ENCODE data around the gene TPH2.

The TPH2 gene

DNA sequence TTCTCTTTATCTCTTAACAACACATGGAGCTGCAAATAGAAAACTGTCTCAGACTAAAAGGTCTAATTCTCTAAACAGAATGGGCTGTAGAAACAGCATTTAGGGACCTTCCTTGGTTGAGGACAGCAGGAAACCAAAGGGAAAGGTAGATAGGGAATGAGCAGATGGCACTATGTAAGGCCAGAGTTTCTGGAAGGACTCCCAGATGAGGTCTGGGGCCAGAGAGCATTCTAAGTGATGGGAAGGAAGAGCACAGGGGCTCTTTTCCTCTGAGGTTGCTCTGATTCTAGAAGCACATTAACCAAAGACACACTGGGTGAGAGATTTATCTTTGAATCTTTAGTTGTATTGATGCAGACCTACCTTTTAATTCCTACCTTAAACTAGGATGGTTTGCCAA is 79.4 kb downstream of the TPH2 start:
- H3K9me3 ChIP-seq (ENCODE audit: control insufficient read depth in 2 of 2, low read length in 2 of 2) = no peaks in the 10 kb centered on the region
- H3K9ac ChIP-seq (ENCODE audit: low read depth in 1 of 2, low read length in 2 of 2) = no peak overlapping the region
- no peaks in the 10 kb centered on the region for H3K4me1 ChIP-seq (ENCODE audit: control insufficient read depth in 2 of 2, insufficient read depth in 2 of 2, low read length in 2 of 2)
- H3K4me3 ChIP-seq (ENCODE audit: low read length in 2 of 2) = no peak overlapping the region
- H3K36me3 ChIP-seq (ENCODE audit: control insufficient read depth in 2 of 2, insufficient read depth in 2 of 2, low read length in 2 of 2) = no peaks in the 10 kb centered on the region
- no peak overlapping the region for H3K27ac ChIP-seq (ENCODE audit: low read depth in 2 of 2, low read length in 2 of 2)
- H3K27me3 ChIP-seq (ENCODE audit: control insufficient read depth in 2 of 2, insufficient read depth in 2 of 2, low read length in 2 of 2) = peaks cover 0 to 5% of the 10 kb centered on the region in 2 donors

DNA sequence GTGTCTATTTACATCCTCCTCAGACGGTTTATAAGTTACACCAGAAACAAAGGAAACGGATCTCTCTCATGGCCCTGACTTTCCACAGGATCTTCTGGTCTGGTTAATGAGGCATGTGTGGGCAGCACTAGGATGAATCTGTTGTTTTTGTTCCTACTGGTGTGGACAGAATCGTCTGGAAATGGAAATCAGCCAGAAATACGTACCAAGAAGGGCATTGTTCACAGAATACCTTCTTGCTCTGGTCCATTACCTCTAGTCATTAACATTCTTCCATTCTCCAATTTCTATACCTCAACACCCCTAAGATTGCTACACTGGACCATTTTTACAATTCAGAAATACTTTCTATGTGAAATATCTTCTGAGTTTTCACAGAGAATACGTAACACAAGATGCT is 86.0 kb downstream of the TPH2 start:
- H3K36me3 ChIP-seq (ENCODE audit: control insufficient read depth in 2 of 2, insufficient read depth in 2 of 2, low read length in 2 of 2) = no peaks in the 10 kb centered on the region
- H3K4me3 ChIP-seq (ENCODE audit: low read length in 2 of 2) = no peak overlapping the region
- H3K27me3 ChIP-seq (ENCODE audit: control insufficient read depth in 2 of 2, insufficient read depth in 2 of 2, low read length in 2 of 2) = no peaks in the 10 kb centered on the region
- H3K27ac ChIP-seq (ENCODE audit: low read depth in 2 of 2, low read length in 2 of 2) = no peak overlapping the region
- no peak overlapping the region for H3K9ac ChIP-seq (ENCODE audit: low read depth in 1 of 2, low read length in 2 of 2)
- no peaks in the 10 kb centered on the region for H3K9me3 ChIP-seq (ENCODE audit: control insufficient read depth in 2 of 2, low read length in 2 of 2)
- no peaks in the 10 kb centered on the region for H3K4me1 ChIP-seq (ENCODE audit: control insufficient read depth in 2 of 2, insufficient read depth in 2 of 2, low read length in 2 of 2)

DNA sequence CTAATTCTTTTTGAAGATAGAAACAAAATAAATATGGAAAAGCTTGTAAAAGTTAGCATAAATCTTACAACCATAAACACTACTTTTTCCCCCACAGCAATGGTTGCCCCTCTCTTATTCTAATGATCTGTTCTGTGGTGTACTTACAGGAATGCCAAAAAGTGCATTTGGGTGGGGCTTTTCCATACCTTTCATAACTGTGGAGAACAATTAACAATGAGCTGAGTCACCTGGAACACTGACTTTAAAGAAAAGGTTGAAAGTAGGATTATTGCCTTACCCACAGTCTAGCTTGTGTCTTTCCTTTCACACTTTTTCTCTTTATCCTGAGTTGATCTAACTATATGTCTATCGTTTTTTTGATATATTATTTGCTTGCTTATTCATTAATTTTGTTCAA is 86.9 kb downstream of the TPH2 start:
- H3K9ac ChIP-seq (ENCODE audit: low read depth in 1 of 2, low read length in 2 of 2) = no peak overlapping the region
- H3K4me3 ChIP-seq (ENCODE audit: low read length in 2 of 2) = no peak overlapping the region
- no peaks in the 10 kb centered on the region for H3K4me1 ChIP-seq (ENCODE audit: control insufficient read depth in 2 of 2, insufficient read depth in 2 of 2, low read length in 2 of 2)
- H3K27me3 ChIP-seq (ENCODE audit: control insufficient read depth in 2 of 2, insufficient read depth in 2 of 2, low read length in 2 of 2) = no peaks in the 10 kb centered on the region
- H3K27ac ChIP-seq (ENCODE audit: low read depth in 2 of 2, low read length in 2 of 2) = no peak overlapping the region
- no peaks in the 10 kb centered on the region for H3K9me3 ChIP-seq (ENCODE audit: control insufficient read depth in 2 of 2, low read length in 2 of 2)
- H3K36me3 ChIP-seq (ENCODE audit: control insufficient read depth in 2 of 2, insufficient read depth in 2 of 2, low read length in 2 of 2) = no peaks in the 10 kb centered on the region

DNA sequence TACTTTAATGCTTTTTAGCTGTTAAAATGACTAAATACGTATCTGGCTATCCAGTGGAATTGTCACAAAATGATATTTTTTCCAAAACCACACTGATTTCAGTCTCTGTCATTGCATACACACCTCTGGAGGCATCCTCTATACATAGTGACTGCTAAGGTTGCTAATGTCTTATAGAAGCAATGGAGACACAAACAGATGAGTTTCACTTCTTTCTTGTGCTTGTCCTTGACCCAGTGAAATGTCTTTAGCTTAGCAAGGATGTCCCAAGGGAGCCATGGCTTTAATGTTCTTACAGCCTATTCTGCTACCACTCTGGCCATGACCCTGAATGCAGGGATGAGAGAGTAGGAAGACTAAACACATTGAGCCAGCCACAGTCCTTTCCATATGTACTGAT is 90.3 kb downstream of the TPH2 start:
- Histone ChIP-seq H3K9ac (ENCODE audit: low read depth in 1 of 2, low read length in 2 of 2) (no peak overlapping the region), H3K4me3 (ENCODE audit: low read length in 2 of 2) (no peak overlapping the region), H3K27ac (ENCODE audit: low read depth in 2 of 2, low read length in 2 of 2) (no peak overlapping the region), H3K36me3 (ENCODE audit: control insufficient read depth in 2 of 2, insufficient read depth in 2 of 2, low read length in 2 of 2) (no peaks in the 10 kb centered on the region), H3K4me1 (ENCODE audit: control insufficient read depth in 2 of 2, insufficient read depth in 2 of 2, low read length in 2 of 2) (no peaks in the 10 kb centered on the region), H3K9me3 (ENCODE audit: control insufficient read depth in 2 of 2, low read length in 2 of 2) (no peaks in the 10 kb centered on the region), H3K27me3 (ENCODE audit: control insufficient read depth in 2 of 2, insufficient read depth in 2 of 2, low read length in 2 of 2) (peaks cover 0 to 6% of the 10 kb centered on the region in 2 donors)

DNA sequence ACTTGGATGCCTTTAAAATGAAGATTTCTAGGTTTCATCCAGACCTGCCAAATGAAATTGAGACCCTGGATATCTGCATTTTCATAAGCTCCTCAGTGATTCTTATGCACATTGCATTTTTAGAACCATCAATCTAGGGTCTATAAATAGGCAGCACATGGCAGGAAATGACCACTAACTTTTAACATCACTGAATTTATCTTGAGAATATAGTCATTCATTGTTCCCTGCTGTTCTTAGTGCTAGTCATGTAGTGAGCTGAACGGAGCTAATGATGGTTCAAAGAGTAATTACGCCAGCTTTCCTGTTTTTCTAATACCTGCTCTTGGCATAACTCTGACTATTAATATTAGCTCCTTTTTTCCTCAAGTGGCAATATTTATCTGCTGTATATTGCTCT is 91.6 kb downstream of the TPH2 start:
- Histone ChIP-seq H3K9me3 (ENCODE audit: control insufficient read depth in 2 of 2, low read length in 2 of 2) (no peaks in the 10 kb centered on the region), H3K27ac (ENCODE audit: low read depth in 2 of 2, low read length in 2 of 2) (no peak overlapping the region), H3K4me3 (ENCODE audit: low read length in 2 of 2) (no peak overlapping the region), H3K4me1 (ENCODE audit: control insufficient read depth in 2 of 2, insufficient read depth in 2 of 2, low read length in 2 of 2) (no peaks in the 10 kb centered on the region), H3K9ac (ENCODE audit: low read depth in 1 of 2, low read length in 2 of 2) (no peak overlapping the region), H3K27me3 (ENCODE audit: control insufficient read depth in 2 of 2, insufficient read depth in 2 of 2, low read length in 2 of 2) (peaks cover 0 to 6% of the 10 kb centered on the region in 2 donors), H3K36me3 (ENCODE audit: control insufficient read depth in 2 of 2, insufficient read depth in 2 of 2, low read length in 2 of 2) (no peaks in the 10 kb centered on the region)

DNA sequence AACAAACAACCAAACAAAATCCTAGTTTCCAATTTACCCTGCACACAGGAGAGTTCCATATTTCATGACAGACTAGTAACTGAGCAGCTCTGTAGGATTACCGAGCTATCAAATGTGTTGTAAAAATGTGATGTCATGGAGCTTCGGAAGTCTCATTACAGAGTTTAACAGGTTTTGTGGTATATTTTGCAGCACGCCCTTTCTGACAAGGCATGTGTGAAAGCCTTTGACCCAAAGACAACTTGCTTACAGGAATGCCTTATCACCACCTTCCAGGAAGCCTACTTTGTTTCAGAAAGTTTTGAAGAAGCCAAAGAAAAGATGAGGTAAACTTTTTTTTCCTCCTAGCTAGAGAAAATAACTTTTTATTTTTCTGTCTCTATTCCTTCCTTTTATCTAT is 92.4 kb downstream of the TPH2 start:
- Histone ChIP-seq H3K36me3 (ENCODE audit: control insufficient read depth in 2 of 2, insufficient read depth in 2 of 2, low read length in 2 of 2) (no peaks in the 10 kb centered on the region), H3K27ac (ENCODE audit: low read depth in 2 of 2, low read length in 2 of 2) (no peak overlapping the region), H3K27me3 (ENCODE audit: control insufficient read depth in 2 of 2, insufficient read depth in 2 of 2, low read length in 2 of 2) (peaks cover 0 to 6% of the 10 kb centered on the region in 2 donors), H3K4me1 (ENCODE audit: control insufficient read depth in 2 of 2, insufficient read depth in 2 of 2, low read length in 2 of 2) (no peaks in the 10 kb centered on the region), H3K4me3 (ENCODE audit: low read length in 2 of 2) (no peak overlapping the region), H3K9me3 (ENCODE audit: control insufficient read depth in 2 of 2, low read length in 2 of 2) (no peaks in the 10 kb centered on the region), H3K9ac (ENCODE audit: low read depth in 1 of 2, low read length in 2 of 2) (no peak overlapping the region)

DNA sequence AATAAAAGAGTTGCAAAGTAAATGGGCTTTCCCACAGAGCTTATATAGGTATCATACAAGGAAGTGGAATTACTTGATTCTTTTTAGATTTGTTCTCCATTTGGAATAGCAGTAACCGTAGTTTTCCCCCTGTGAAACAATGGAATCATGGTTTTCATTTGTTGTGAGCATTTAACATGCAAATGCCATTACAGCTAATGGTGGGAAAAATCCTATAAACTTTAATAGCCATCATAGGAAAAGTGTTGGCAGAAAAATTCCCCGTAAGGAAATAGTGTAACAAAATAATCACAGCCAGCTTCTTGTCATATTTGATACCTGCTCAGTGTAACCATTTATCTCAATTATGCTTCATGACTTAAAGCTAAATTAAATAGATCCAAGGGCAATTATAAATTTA is 95.3 kb downstream of the TPH2 start:
- Histone ChIP-seq H3K4me1 (ENCODE audit: control insufficient read depth in 2 of 2, insufficient read depth in 2 of 2, low read length in 2 of 2) (no peaks in the 10 kb centered on the region), H3K36me3 (ENCODE audit: control insufficient read depth in 2 of 2, insufficient read depth in 2 of 2, low read length in 2 of 2) (no peaks in the 10 kb centered on the region), H3K27me3 (ENCODE audit: control insufficient read depth in 2 of 2, insufficient read depth in 2 of 2, low read length in 2 of 2) (peaks cover 0 to 6% of the 10 kb centered on the region in 2 donors), H3K9me3 (ENCODE audit: control insufficient read depth in 2 of 2, low read length in 2 of 2) (no peaks in the 10 kb centered on the region), H3K4me3 (ENCODE audit: low read length in 2 of 2) (no peak overlapping the region), H3K27ac (ENCODE audit: low read depth in 2 of 2, low read length in 2 of 2) (no peak overlapping the region), H3K9ac (ENCODE audit: low read depth in 1 of 2, low read length in 2 of 2) (no peak overlapping the region)

DNA sequence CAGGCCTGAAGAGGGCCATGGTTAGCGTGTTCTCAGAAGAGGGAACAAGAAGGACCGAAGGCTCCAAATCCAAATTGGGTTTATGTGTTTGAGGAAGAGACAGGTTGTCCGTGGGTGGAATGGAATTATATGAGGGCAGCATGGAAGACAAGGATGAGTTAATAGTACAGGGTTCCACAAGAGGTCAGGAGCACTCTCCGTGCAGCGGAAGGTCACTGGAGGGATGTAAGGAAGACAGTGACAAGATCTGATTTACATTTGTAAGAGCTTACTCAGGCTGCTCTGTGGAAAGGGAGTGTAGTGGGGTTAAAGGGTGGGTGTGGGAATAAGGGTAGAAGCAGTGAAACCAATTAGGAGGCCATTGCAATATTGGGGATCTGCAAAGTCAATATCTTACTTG is 97.0 kb downstream of the TPH2 start:
- Histone ChIP-seq H3K4me3 (ENCODE audit: low read length in 2 of 2) (no peak overlapping the region), H3K27ac (ENCODE audit: low read depth in 2 of 2, low read length in 2 of 2) (no peak overlapping the region), H3K36me3 (ENCODE audit: control insufficient read depth in 2 of 2, insufficient read depth in 2 of 2, low read length in 2 of 2) (no peaks in the 10 kb centered on the region), H3K27me3 (ENCODE audit: control insufficient read depth in 2 of 2, insufficient read depth in 2 of 2, low read length in 2 of 2) (peaks cover 0 to 6% of the 10 kb centered on the region in 2 donors), H3K4me1 (ENCODE audit: control insufficient read depth in 2 of 2, insufficient read depth in 2 of 2, low read length in 2 of 2) (no peaks in the 10 kb centered on the region), H3K9ac (ENCODE audit: low read depth in 1 of 2, low read length in 2 of 2) (no peak overlapping the region), H3K9me3 (ENCODE audit: control insufficient read depth in 2 of 2, low read length in 2 of 2) (no peaks in the 10 kb centered on the region)

DNA sequence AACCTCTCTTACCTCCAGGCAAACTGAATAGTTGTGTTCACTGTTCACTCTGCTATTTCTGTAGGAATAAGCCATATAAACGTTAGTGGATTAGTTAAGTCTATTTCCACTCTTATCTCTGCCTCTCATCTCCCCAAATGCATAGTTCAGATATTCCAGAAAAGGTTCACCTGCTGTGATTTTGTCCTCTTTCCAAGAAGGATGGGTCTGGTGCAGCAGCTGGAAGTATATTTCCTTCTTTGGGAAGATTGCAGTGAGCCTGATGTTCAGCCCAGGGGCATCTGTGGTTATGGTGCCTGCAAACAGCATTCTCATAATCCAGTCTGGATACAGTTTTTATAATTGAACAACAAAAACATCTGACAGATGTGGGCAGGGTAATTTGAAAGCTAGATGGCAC is 97.7 kb downstream of the TPH2 start:
- Histone ChIP-seq H3K27me3 (ENCODE audit: control insufficient read depth in 2 of 2, insufficient read depth in 2 of 2, low read length in 2 of 2) (peaks cover 0 to 5% of the 10 kb centered on the region in 2 donors), H3K9me3 (ENCODE audit: control insufficient read depth in 2 of 2, low read length in 2 of 2) (no peaks in the 10 kb centered on the region), H3K9ac (ENCODE audit: low read depth in 1 of 2, low read length in 2 of 2) (no peak overlapping the region), H3K36me3 (ENCODE audit: control insufficient read depth in 2 of 2, insufficient read depth in 2 of 2, low read length in 2 of 2) (no peaks in the 10 kb centered on the region), H3K4me3 (ENCODE audit: low read length in 2 of 2) (no peak overlapping the region), H3K27ac (ENCODE audit: low read depth in 2 of 2, low read length in 2 of 2) (no peak overlapping the region), H3K4me1 (ENCODE audit: control insufficient read depth in 2 of 2, insufficient read depth in 2 of 2, low read length in 2 of 2) (no peaks in the 10 kb centered on the region)

DNA sequence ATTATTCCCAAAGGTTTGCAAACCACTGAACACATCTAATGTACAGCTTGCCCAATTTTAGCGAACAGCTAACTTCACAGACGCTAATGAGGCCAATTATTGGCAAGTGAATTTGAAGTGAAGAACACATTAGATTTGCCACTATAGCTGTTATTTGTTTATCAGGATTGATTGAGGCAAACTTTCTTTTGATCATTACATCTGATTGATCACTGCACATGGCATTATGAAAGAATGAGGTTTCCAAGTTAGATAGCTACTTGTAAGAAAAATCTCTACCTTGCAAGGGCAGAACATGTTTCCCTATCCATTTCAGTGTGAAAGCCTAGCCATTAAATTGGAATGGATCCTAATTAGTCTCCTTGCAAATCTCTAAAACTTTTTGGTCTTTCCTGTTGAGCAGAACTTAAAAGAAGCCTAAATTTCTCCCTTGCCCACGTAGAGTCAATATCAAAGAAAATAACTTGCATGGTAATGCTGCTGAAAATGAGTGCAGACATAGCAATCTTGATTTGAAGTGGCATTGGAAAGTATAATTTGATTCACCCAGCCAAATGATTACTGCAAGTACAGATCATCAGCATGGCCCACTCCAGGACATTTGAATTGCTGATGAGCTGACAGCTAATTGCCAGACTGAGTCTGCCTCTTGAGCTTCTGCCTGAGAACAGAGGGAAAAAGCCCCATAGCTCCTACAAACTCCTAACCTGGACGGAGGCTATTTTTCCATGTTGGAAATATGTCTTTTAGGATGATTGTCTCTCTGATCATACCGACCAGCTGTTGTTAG is 98.6 kb downstream of the TPH2 start:
- no peak overlapping the region for H3K9ac ChIP-seq (ENCODE audit: low read depth in 1 of 2, low read length in 2 of 2)
- H3K27me3 ChIP-seq (ENCODE audit: control insufficient read depth in 2 of 2, insufficient read depth in 2 of 2, low read length in 2 of 2) = no peaks in the 10 kb centered on the region
- H3K4me1 ChIP-seq (ENCODE audit: control insufficient read depth in 2 of 2, insufficient read depth in 2 of 2, low read length in 2 of 2) = no peaks in the 10 kb centered on the region
- no peak overlapping the region for H3K4me3 ChIP-seq (ENCODE audit: low read length in 2 of 2)
- no peaks in the 10 kb centered on the region for H3K9me3 ChIP-seq (ENCODE audit: control insufficient read depth in 2 of 2, low read length in 2 of 2)
- H3K27ac ChIP-seq (ENCODE audit: low read depth in 2 of 2, low read length in 2 of 2) = no peak overlapping the region
- H3K36me3 ChIP-seq (ENCODE audit: control insufficient read depth in 2 of 2, insufficient read depth in 2 of 2, low read length in 2 of 2) = no peaks in the 10 kb centered on the region
